Measurements from ENCODE around the gene CACNA1B. TPM values are rescaled to one million over a fixed set of nuclear protein-coding genes. Genes with fewer than 3 reads are reported as not detected.

CACNA1B gene
- total and polyA plus RNA-seq, 2 of the 4 experiments (the other 2 are of a cell fraction) = 0.02 TPM; not detected in 1

DNA sequence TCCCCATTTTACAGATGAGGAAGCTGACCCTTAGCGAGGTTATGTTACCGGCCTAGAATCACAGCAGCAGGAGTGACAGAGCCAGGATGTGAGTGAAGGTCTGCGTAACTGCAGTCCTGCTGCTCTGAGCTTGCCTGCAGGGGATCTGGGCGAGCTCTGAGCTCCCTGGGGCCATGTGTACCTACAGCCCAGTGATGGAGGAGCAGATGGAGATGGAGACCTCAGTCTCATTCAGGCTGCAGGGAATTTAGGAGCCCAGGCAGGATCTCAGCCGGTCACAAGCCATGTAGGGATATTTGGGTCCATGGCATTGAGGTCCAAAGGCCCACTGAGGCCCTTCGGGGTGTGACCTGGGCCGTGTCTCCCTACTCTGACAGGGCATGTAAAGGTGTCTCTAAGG is 170.6 kb downstream of the CACNA1B start:
- in situ Hi-C loops (cut with MboI; ENCODE audit: low sequenced_read_pairs) = no loop called here

More for the DNA sequence above, 170.6 kb downstream of the CACNA1B start:
- WGBS, 2 experiments (ENCODE audit: extremely low coverage in 2 of 2, insufficient read length in 1 of 2) = 61% methylated on average over 3 of the region's 7 CpGs; no CpG with 5 or more reads in 1 of the 2 experiments
- H3K79me1 ChIP-seq (ENCODE audit: low read depth in 1 of 2, low read length in 2 of 2) = no peaks in the 10 kb centered on the region
- no peaks in the 10 kb centered on the region for H3K36me3 ChIP-seq (ENCODE audit: control insufficient read depth, insufficient read depth, low read length)
- H3K4ac ChIP-seq (ENCODE audit: low read depth, low read length) = no peak overlapping the region
- H3K9me3 ChIP-seq (ENCODE audit: control insufficient read depth, insufficient read depth, low read length) = peaks cover 81% of the 10 kb centered on the region
- no peak overlapping the region for H3K9ac ChIP-seq (ENCODE audit: low read depth, low read length)
- TF ChIP-seq BHLHE40 (IDR thresholded peaks at IDR 0.05; ENCODE audit: low read depth, low read length) = no peak
- TF ChIP-seq NFE2L2 (IDR thresholded peaks at IDR 0.05; ENCODE audit: low read depth, low read length) = no peak
- TF ChIP-seq RAD21 (IDR thresholded peaks at IDR 0.05; ENCODE audit: low read length) = no peak
- intact Hi-C loops (cut with micrococcal nuclease) = no loop called here
- H3K56ac ChIP-seq (ENCODE audit: extremely low read depth, insufficient read depth, low read length) = no peak overlapping the region
- no peak overlapping the region for H2BK15ac ChIP-seq (ENCODE audit: low read depth, low read length)
- H2AFZ ChIP-seq (replicated peaks; ENCODE audit: low read length, poor library complexity) = no peak overlapping the region
- ATAC-seq (ENCODE audit: low read depth) (no peak), DNase-seq (no peak)
- no peak overlapping the region for H2AK9ac ChIP-seq (replicated peaks; ENCODE audit: low read depth, low read length, poor library complexity)
- no peak overlapping the region for H2BK5ac ChIP-seq (ENCODE audit: low read depth, low read length, poor library complexity, severe bottlenecking)
- H3K4me3 ChIP-seq (ENCODE audit: insufficient read depth, low read depth, low read length) = no peak overlapping the region
- H3K4me1 ChIP-seq (ENCODE audit: control insufficient read depth, insufficient read depth, low read length) = no peaks in the 10 kb centered on the region
- H2BK120ac ChIP-seq (ENCODE audit: low read depth, low read length) = no peak overlapping the region
- BruUV-seq (replicated peaks) = no TSS peak
- no peak overlapping the region for H4K8ac ChIP-seq (ENCODE audit: low read depth in 2 of 2, low read length in 2 of 2)
- no peak overlapping the region for H2AK5ac ChIP-seq (ENCODE audit: low read depth, low read length)
- H3K9me1 ChIP-seq (ENCODE audit: insufficient read depth, low read length) = no peaks in the 10 kb centered on the region
- no peak overlapping the region for H3K23ac ChIP-seq (ENCODE audit: low read depth, low read length)
- ChIA-PET CTCF (no interaction called here), POLR2A (ENCODE audit: unreplicated experiment) (no interaction called here)
- dilution Hi-C loops (cut with HindIII; ENCODE audit: low sequenced_read_pairs, unreplicated experiment) = no loop called here
- H2BK20ac ChIP-seq (ENCODE audit: low read depth, low read length) = no peak overlapping the region
- H3K4me2 ChIP-seq (ENCODE audit: low read depth, low read length) = no peak overlapping the region
- H4K5ac ChIP-seq (ENCODE audit: low read depth, low read length) = no peak overlapping the region
- no peak overlapping the region for H3K27ac ChIP-seq (ENCODE audit: insufficient read depth, low read length)
- no peak overlapping the region for H3K14ac ChIP-seq (replicated peaks; ENCODE audit: low read depth, low read length)
- H4K91ac ChIP-seq (ENCODE audit: insufficient read depth, low read depth, low read length) = no peak overlapping the region
- no peaks in the 10 kb centered on the region for H3K27me3 ChIP-seq (ENCODE audit: control insufficient read depth, insufficient read depth, low read length)
- no peak overlapping the region for H3K18ac ChIP-seq (ENCODE audit: low read depth, low read length)
- H4K20me1 ChIP-seq (ENCODE audit: insufficient read depth, low read length) = no peaks in the 10 kb centered on the region

Data from IMR-90 (cell line).